ENCODE results near the gene CBS. TPM values are rescaled to one million over a fixed set of nuclear protein-coding genes. Genes with fewer than 3 reads are reported as not detected.
"Not testable (repeated sequence)": the region's sequence is repeated elsewhere in the genome, so short reads cannot be mapped to it uniquely, and the experiment has no call there.

Gene CBS
- total RNA-seq, 1 experiment from 2014 or later = 380 TPM

DNA sequence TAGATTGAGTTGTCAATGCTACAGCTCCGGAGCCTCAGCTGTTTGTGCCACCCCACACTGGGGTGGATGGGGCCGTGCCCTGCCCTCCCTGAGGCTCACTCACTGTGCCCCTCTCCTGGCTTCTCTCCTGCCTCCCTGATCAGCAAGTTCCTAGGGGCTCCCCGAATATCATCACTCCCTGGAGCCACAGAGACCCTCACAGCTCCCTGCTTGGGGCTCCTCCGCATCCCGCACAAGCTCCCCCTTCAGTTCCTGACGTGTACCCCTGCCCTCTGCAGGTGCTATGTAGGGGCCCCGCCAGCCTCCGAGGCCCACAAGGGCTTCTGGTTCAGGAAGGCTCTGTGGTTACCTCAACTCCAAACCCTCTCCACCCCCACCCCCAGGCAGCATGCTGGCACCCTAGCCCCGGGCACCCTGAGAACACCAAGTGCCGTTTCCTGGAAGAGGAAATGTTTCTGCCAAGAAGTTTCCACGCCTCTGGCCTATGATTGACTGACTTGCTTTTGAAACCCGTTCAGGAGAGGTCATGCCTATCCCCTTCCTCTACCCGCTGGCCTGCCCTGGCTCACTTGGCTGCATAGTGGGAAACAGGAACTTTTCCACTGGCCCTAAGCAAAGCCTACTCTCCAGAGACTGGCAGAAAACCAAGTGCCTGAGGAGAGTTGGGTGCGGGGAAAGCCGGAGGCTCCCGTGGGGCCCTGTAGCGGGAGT, 30.3 kb downstream of the CBS start:
- DNase-seq = peak; percentile 48
- not testable (repeated sequence) for H3K36me3 ChIP-seq (replicated peaks; ENCODE audit: control insufficient read depth, insufficient read depth, low read length); H3K4me3 ChIP-seq (ENCODE audit: insufficient read depth, low read depth, low read length); H3K27me3 ChIP-seq (ENCODE audit: control insufficient read depth, insufficient read depth, low read length)

DNA sequence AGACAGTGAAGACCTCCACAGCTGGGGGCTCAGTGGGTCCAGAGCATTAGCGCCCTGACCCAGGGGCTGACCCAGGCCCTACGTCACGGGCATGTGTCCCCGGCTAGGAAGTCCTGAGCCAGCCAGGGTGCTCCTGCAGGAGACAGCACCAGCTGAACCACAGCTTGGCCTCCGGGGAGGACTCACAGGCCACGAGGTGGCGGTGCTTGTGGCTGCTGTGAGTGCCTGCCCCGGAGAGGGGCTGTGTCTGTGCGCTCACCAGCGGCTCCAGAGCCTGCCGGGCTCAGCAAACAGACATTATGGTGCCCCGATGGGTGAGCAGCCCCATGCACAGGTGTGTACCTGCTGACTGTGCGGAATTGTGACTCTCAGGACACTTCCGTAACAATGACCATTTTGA, 31.1 kb downstream of the CBS start:
- not testable (repeated sequence) for H3K36me3 ChIP-seq (replicated peaks; ENCODE audit: control insufficient read depth, insufficient read depth, low read length); DNase-seq; H3K4me3 ChIP-seq (ENCODE audit: insufficient read depth, low read depth, low read length); H3K27me3 ChIP-seq (ENCODE audit: control insufficient read depth, insufficient read depth, low read length)

DNA sequence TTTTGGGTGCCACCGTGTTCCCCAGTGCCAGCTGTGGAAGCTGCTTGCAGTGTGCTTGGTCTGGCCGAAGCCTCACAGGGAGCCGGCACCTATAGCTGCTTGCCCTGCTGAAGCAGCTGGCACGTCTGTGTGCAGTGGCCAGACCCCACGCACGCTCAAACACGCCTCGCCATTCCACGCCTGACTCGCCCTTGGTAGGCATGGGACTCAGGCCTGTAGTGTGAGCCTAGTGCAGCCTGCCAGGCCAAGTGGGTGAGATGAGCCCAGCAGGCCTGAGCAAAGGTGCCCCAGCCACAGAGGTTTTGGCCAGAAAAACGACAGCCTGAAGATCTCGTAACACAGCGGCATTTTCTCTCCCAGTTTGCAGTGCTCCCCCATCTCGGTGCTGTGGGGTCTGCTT, 32.3 kb downstream of the CBS start:
- not testable (repeated sequence) for H3K4me3 ChIP-seq (ENCODE audit: insufficient read depth, low read depth, low read length); DNase-seq; H3K27me3 ChIP-seq (ENCODE audit: control insufficient read depth, insufficient read depth, low read length); H3K36me3 ChIP-seq (replicated peaks; ENCODE audit: control insufficient read depth, insufficient read depth, low read length)

DNA sequence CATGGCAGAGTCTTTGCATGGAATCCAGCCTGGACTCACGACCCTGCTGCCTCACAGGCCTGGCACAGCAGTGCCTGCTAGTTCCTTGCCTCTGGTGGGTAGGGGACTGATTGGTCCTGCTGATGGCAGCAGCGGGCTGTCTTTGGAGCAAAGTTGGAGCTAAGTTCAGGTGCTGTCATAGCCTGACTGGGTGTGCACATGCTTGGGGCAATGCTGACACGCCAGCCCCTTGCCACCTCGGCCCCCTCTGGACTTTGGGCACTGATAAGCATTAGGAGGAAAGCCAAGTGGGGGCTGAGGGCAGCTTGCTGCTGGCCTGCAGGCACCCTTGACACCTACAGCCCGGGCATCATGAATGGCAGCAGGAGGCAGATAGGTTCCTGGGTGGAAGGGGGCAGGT, 33.5 kb downstream of the CBS start:
- not testable (repeated sequence) for H3K36me3 ChIP-seq (replicated peaks; ENCODE audit: control insufficient read depth, insufficient read depth, low read length); DNase-seq; H3K4me3 ChIP-seq (ENCODE audit: insufficient read depth, low read depth, low read length); H3K27me3 ChIP-seq (ENCODE audit: control insufficient read depth, insufficient read depth, low read length)

DNA sequence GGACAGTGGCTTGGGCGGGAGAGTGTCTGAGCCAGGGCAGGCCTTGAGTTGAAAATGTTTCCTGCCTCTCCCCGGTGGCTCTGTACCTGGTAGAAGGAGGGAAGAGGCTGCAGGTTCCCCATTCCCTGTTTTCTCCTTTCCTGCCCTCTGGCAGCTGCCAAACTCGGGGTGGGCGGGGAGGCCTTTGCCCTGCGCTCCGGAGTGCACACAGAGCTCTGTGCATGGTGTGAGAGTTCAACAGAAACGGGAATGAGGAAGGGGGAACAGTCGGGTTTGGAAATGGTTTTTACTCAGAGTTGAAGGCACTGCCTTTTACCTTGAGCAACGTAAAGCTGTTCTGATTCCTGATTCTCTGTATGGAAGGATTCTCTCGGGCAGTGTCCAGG, 37.0 kb downstream of the CBS start:
- not testable (repeated sequence) for DNase-seq; H3K36me3 ChIP-seq (replicated peaks; ENCODE audit: control insufficient read depth, insufficient read depth, low read length); H3K4me3 ChIP-seq (ENCODE audit: insufficient read depth, low read depth, low read length); H3K27me3 ChIP-seq (ENCODE audit: control insufficient read depth, insufficient read depth, low read length)

DNA sequence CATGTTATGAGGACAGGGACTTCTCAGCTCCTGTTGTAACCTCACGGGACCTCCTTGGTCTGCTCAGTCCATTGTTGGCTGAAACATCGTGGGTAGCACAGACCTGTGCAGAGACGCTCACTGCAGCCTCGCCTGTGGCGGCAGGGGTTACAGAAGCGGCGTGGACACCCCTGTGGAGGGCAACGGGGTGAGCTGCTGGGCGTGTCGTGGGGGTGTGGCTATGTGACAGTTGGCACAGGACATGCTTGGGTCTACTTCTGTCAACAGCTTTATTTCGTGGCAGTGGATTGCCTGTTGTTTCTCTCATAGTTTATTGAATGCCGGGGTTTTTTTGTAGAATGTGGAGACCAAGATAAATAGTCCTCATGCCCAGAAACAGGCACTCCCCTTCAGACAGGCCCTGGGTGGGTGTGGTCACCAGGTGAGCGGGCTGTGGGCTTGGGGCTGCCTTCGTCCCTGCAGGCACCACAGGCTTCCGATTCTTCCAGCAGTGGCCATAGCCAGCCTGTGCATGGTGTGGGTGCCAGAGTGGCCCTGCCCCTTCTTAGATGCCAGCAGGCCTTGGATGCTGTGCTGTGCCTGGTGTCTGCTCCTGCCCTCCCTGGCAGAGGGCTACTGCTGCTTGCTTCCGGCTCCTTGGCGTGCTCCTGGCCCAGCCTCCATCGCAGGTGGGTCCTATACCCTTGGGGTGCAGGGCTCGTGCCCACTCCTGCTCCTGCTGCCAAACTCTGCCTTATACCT, 37.5 kb downstream of the CBS start:
- not testable (repeated sequence) for H3K36me3 ChIP-seq (replicated peaks; ENCODE audit: control insufficient read depth, insufficient read depth, low read length); H3K4me3 ChIP-seq (ENCODE audit: insufficient read depth, low read depth, low read length); H3K27me3 ChIP-seq (ENCODE audit: control insufficient read depth, insufficient read depth, low read length); DNase-seq

DNA sequence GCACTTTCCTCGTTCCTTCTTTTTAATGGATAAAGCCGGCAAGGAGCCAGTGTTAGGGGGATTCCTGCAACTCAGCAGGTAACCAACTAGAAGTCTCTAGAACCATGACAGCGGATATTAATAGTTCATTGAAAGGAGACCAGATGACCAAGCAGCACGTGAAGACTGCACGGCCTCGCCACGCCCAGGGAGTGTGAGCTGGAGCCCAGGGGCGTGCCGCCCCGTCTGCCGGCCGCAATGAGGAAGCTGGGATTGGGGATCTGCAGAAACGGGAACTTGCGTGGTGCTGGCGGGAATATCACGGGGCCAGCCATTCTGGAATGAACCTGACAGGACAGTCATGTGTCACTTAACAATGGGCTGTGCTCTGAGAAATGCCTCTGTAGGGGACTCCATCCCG, 38.7 kb downstream of the CBS start:
- not testable (repeated sequence) for H3K4me3 ChIP-seq (ENCODE audit: insufficient read depth, low read depth, low read length); DNase-seq; H3K36me3 ChIP-seq (replicated peaks; ENCODE audit: control insufficient read depth, insufficient read depth, low read length); H3K27me3 ChIP-seq (ENCODE audit: control insufficient read depth, insufficient read depth, low read length)

DNA sequence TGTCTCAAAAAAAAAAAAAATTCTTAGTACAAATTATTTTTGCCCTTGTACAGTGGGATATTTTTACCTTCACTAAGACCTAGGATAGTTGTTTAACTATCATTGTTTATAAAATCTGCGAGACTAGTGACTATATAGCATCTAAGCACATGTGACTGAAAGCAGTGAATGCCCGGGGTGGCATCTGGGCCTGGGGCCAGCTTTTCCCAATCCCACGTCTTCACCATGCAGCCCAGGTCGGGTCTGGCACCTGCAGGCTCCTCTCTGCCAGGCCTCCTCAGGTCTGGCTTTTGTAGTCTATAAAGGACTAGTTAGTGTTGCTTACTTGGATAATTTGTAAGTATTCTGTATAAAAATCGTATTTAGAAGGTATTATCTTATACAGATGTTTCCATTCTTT, 40.8 kb downstream of the CBS start:
- peaks cover 13% of the 10 kb centered on the region for H3K36me3 ChIP-seq (replicated peaks; ENCODE audit: control insufficient read depth, insufficient read depth, low read length)
- no peak for DNase-seq
- H3K4me3 ChIP-seq (ENCODE audit: insufficient read depth, low read depth, low read length) = no peak overlapping the region
- no peaks in the 10 kb centered on the region for H3K27me3 ChIP-seq (ENCODE audit: control insufficient read depth, insufficient read depth, low read length)

DNA sequence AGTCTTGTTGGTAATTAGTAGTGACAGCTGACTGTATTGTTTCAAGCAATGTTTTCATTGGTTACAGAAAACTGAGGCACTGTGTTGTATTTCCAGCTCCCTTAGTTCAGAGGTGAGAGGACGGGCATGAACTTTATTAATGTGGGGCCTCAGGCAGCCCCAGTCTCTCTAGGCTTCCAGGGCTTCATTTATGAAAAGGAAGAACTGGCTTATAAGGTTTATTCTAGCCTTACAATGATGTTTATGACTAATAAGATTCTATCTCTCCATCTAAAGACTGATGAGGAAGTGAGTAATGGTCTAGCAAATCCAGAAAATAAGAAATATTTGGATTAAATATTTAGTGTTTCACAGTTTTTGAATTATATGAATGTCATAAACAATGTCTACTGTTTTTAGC, 41.5 kb downstream of the CBS start:
- H3K4me3 ChIP-seq (ENCODE audit: insufficient read depth, low read depth, low read length) = no peak overlapping the region
- DNase-seq = no peak
- peaks cover 14% of the 10 kb centered on the region for H3K36me3 ChIP-seq (replicated peaks; ENCODE audit: control insufficient read depth, insufficient read depth, low read length)
- no peaks in the 10 kb centered on the region for H3K27me3 ChIP-seq (ENCODE audit: control insufficient read depth, insufficient read depth, low read length)

DNA sequence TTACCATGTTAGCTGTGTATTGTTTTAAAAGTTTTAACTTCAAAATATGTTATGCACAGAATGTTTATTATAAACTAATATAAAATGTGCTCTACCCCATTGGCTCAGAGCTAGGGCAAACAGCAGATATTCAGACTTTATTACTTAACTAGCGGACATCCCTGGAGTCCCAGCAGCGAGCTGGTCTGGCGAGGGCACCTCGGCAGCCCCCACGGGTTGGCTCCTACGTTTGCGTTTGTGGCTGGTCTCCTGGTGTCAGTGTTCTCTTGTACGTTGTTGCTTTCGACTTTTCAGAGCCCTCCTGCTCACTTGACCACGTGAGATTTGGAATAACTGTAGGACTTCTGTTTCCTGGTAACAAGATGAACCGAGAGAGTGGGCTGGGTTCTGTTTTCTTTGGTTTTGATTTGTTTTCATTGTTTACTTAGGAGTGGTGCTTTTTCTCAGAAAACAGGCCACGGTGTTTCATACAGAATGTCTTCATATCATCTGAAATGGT, 44.5 kb downstream of the CBS start:
- Histone ChIP-seq H3K4me3 (ENCODE audit: insufficient read depth, low read depth, low read length) (no peak overlapping the region), H3K36me3 (replicated peaks; ENCODE audit: control insufficient read depth, insufficient read depth, low read length) (peaks cover 21% of the 10 kb centered on the region), H3K27me3 (ENCODE audit: control insufficient read depth, insufficient read depth, low read length) (no peaks in the 10 kb centered on the region)
- no peak for DNase-seq

DNA sequence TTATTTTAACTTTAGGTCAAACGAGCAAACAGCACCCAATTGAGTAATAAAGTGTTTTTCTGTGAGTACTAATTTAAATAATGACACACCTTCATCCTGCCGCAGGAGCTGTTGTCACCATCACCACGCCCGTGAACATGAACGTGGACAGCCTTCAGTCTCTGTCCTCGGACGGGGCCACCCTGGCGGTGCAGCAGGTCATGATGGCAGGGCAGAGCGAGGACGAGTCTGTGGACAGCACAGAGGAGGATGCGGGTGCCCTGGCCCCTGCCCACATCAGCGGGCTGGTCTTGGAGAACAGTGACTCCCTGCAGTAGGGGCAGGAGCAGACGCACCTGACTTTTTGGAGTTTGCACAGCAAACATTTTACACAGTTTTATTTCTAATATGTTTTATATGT, 45.9 kb downstream of the CBS start:
- Histone ChIP-seq H3K4me3 (ENCODE audit: insufficient read depth, low read depth, low read length) (no peak overlapping the region), H3K36me3 (replicated peaks; ENCODE audit: control insufficient read depth, insufficient read depth, low read length) (peaks cover 24% of the 10 kb centered on the region), H3K27me3 (ENCODE audit: control insufficient read depth, insufficient read depth, low read length) (no peaks in the 10 kb centered on the region)
- no peak for DNase-seq

DNA sequence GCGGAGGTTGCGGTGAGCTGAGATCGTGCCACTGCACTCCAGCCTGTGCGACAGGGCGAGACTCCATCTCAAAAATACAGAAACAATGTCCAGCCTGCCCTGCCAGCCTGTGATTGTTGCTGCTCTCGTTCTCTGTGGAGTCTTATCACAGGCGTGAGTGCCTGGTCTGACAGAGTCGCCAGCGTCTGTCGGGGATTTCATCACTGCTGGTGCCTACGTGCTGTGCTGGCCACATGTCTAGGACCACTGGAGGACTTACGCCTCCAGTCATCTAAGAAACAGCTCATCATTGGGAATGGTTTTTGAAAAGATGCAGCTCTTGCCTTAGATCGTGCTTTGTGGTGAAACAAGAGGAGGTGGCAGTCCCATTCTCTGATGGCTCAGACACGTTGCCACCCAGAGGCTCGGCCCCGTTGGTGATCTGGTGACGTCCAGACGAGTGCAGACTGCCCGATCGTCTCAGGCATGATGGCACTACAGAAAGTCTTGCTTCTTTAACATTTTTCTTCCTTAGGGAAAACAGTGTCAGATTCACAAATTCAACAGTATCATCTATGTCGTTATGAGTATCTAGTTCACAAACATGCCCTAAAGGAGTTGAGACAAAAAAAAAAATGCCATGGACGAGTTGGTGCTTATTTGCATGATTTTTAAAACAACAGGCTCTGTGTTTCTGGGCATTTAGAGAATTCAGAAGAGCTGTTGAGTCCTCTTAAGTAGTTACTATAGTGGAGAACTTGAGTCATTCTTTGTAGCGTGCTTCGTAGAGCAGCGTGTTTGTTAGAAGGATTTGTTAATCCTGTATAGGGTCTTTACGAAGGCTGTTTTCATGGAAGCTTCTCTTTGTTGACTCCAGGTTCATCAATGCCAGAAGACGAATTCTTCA, 47.5 kb downstream of the CBS start:
- H3K27me3 ChIP-seq (ENCODE audit: control insufficient read depth, insufficient read depth, low read length) = no peaks in the 10 kb centered on the region
- H3K36me3 ChIP-seq (replicated peaks; ENCODE audit: control insufficient read depth, insufficient read depth, low read length) = peaks cover 26% of the 10 kb centered on the region
- DNase-seq = no peak
- H3K4me3 ChIP-seq (ENCODE audit: insufficient read depth, low read depth, low read length) = no peak overlapping the region

DNA sequence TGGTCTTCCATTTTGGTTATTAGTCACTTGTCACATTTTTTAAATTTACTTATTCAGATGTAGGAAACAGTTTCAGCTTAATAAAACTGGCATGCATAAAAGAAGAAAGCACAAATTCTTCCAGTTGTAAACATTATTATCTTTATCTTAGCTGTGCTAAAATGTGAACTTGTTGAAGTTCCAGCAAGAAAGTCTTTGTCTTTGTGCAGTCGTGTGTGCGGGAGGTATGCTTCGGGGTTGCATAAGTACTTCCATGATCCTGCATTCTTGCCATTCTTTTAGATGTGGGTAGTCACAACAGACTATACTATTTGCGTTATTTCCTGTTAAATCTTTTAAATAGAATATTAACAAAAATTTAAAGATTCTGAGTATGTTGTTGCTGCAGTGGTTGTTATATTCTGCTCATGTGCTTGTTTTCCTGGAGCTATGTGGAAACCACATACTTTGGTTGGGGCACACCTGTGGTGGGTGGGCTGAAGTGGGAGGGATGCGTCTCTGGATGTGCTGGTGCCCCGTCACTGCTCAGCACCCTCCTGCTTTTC, 49.9 kb downstream of the CBS start:
- no peak for DNase-seq
- no peaks in the 10 kb centered on the region for H3K27me3 ChIP-seq (ENCODE audit: control insufficient read depth, insufficient read depth, low read length)
- no peak overlapping the region for H3K4me3 ChIP-seq (ENCODE audit: insufficient read depth, low read depth, low read length)
- peaks cover 25% of the 10 kb centered on the region for H3K36me3 ChIP-seq (replicated peaks; ENCODE audit: control insufficient read depth, insufficient read depth, low read length)

DNA sequence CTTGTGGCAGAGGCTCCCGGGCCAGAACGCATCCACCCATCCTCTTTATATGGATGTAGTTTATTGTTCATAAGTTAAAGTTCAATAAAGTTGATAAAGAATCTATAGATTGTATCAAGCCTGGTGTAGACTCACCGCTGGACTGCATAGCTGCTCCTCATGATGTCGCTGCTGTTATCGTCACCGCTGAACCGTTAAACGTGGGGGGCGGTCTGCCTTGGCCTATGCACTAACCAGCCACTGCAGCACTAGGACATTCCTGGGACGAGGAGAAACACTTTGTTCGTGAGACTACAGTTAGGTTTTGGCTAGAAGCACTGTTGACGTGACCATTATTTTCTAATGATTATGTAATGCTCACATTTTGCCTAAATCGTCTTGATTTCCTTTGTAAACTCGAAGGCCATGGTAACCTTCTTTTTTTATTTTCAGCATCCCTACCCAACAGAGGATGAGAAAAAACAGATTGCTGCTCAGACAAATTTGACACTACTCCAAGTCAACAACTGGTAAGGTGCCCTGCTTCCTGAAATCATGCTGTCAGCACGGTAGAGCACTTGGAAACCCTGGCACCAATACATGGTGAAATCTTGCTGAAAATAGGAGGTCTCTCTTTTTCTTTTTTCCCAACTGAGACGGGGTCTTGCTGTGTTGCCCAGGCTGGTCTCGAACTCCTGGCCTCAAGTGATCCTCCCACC, 51.0 kb downstream of the CBS start:
- DNase-seq = no peak
- H3K27me3 ChIP-seq (ENCODE audit: control insufficient read depth, insufficient read depth, low read length) = no peaks in the 10 kb centered on the region
- no peak overlapping the region for H3K4me3 ChIP-seq (ENCODE audit: insufficient read depth, low read depth, low read length)
- peaks cover 26% of the 10 kb centered on the region for H3K36me3 ChIP-seq (replicated peaks; ENCODE audit: control insufficient read depth, insufficient read depth, low read length)
